GM23338 (cell line): ENCODE results near the gene EYA2. TPM values are rescaled to one million over a fixed set of nuclear protein-coding genes. Genes with fewer than 3 reads are reported as not detected.
A peak's percentile ranks its signal among the peaks of the same experiment; 100 is the strongest.

ENCODE experiments used
- ATAC-seq: fragments of 200-7000 bp; cut with Tn5 transposase; 3 replicates; pipeline ENCODE4 v1.9.1; 2020
- DNase-seq: peaks from one replicate; pipeline ENCODE4 v3.0.0-alpha.2; 2015; ENCODE audit warnings: low spot score
- H2AFZ ChIP-seq: fragments of 200-600 bp; sonication (generic); 2 replicates; pipeline ENCODE4 v1.8.0; 2016; ENCODE audit warnings: antibody characterized with exemption, mild to moderate bottlenecking, moderate library complexity
- H3F3A ChIP-seq: fragments of 200-600 bp; sonication (generic); replicated peaks from 2 replicates; pipeline ENCODE4 v1.8.0; 2017; ENCODE audit warnings: antibody characterized with exemption, mixed run types, low read depth
- H3K27ac ChIP-seq: fragments of 200-600 bp; sonication (generic); 2 replicates; pipeline ENCODE4 v1.6.1; 2016; ENCODE audit warnings: low read depth
- H3K27me3 ChIP-seq: fragments of 200-600 bp; sonication (generic); 2 replicates; pipeline ENCODE4 v1.8.0; 2016; ENCODE audit warnings: mild to moderate bottlenecking, mixed run types, moderate library complexity; ENCODE audit not compliant: insufficient read depth
- H3K36me3 ChIP-seq: fragments of 200-600 bp; sonication (generic); 2 replicates; pipeline ENCODE4 v1.8.0; 2016; ENCODE audit warnings: mild to moderate bottlenecking; ENCODE audit not compliant: insufficient read depth
- H3K4me1 ChIP-seq: fragments of 200-600 bp; sonication (generic); 2 replicates; pipeline ENCODE4 v1.8.0; 2016; ENCODE audit warnings: mild to moderate bottlenecking, moderate library complexity; ENCODE audit not compliant: insufficient read depth
- H3K4me2 ChIP-seq: fragments of 200-600 bp; sonication (generic); 2 replicates; pipeline ENCODE4 v1.7.1; 2017; ENCODE audit warnings: mixed run types
- H3K4me3 ChIP-seq: fragments of 200-600 bp; sonication (generic); 2 replicates; pipeline ENCODE4 v1.6.1; 2016; ENCODE audit warnings: mixed run types
- H3K79me2 ChIP-seq: fragments of 200-600 bp; sonication (generic); replicated peaks from 2 replicates; pipeline ENCODE4 v1.8.0; 2017; ENCODE audit warnings: mild to moderate bottlenecking; ENCODE audit not compliant: insufficient read depth
- H3K9me2 ChIP-seq: fragments of 200-600 bp; sonication (generic); 2 replicates; pipeline ENCODE4 v1.8.0; 2017; ENCODE audit not compliant: insufficient read depth
- H4K20me1 ChIP-seq: fragments of 200-600 bp; sonication (generic); replicated peaks from 2 replicates; pipeline ENCODE4 v1.8.0; 2017; ENCODE audit warnings: mild to moderate bottlenecking; ENCODE audit not compliant: insufficient read depth
- H3K27ac Mint-ChIP-seq: 2 replicates; pipeline ENCODE4 v1.8.0; 2020; ENCODE audit warnings: inconsistent platforms, mild to moderate bottlenecking, moderate library complexity, mixed read lengths
- H3K27me3 Mint-ChIP-seq: 3 replicates; pipeline ENCODE4 v1.8.0; 2022; ENCODE audit warnings: low read depth, mild to moderate bottlenecking, moderate library complexity, mixed read lengths, inconsistent platforms; ENCODE audit not compliant: insufficient read depth, poor library complexity
- H3K36me3 Mint-ChIP-seq: 3 replicates; pipeline ENCODE4 v1.8.0; 2021; ENCODE audit warnings: low read depth, mild to moderate bottlenecking, inconsistent platforms, moderate library complexity, mixed read lengths
- H3K4me1 Mint-ChIP-seq: 3 replicates; pipeline ENCODE4 v1.8.0; 2020; ENCODE audit warnings: mild to moderate bottlenecking, inconsistent platforms, mixed read lengths
- H3K4me3 Mint-ChIP-seq: 3 replicates; pipeline ENCODE4 v1.8.0; 2021; ENCODE audit warnings: moderate library complexity, mild to moderate bottlenecking, inconsistent platforms, mixed read lengths
- H3K9me3 Mint-ChIP-seq: 3 replicates; pipeline ENCODE4 v1.8.0; 2020; ENCODE audit warnings: moderate library complexity, mild to moderate bottlenecking, inconsistent platforms, mixed read lengths
- CREB1 ChIP-seq: fragments of 250-450 bp; sonication (Bioruptor Pico); IDR thresholded peaks from 2 replicates; pipeline ENCODE4 v1.5.0; 2020; ENCODE audit warnings: low read depth, mild to moderate bottlenecking, moderate library complexity
- EZH2phosphoT487 ChIP-seq: fragments of 200-600 bp; sonication (generic); IDR thresholded peaks from one replicate; pipeline ENCODE4 v1.8.1; 2018; ENCODE audit warnings: antibody characterized with exemption; ENCODE audit not compliant: unreplicated experiment
- JUNB ChIP-seq: IDR thresholded peaks from one replicate; pipeline ENCODE4 v1.6.1; 2016; ENCODE audit warnings: antibody characterized with exemption; ENCODE audit not compliant: unreplicated experiment
- NANOG ChIP-seq: IDR thresholded peaks from 2 replicates; pipeline ENCODE4 v1.6.1; 2016; ENCODE audit warnings: antibody characterized with exemption, borderline replicate concordance
- POLR2AphosphoS5 ChIP-seq: IDR thresholded peaks from 2 replicates; pipeline ENCODE4 v1.6.1; 2016; ENCODE audit warnings: antibody characterized with exemption, low read depth
- STAT1 ChIP-seq: IDR thresholded peaks from one replicate; pipeline ENCODE4 v1.6.1; 2016; ENCODE audit warnings: antibody characterized with exemption; ENCODE audit not compliant: unreplicated experiment
- ZNF114 ChIP-seq: fragments of 250-450 bp; sonication (Bioruptor Pico); IDR thresholded peaks from 2 replicates; pipeline ENCODE4 v1.5.0; 2020; ENCODE audit warnings: mild to moderate bottlenecking, moderate library complexity
- ZNF331 ChIP-seq: fragments of 250-450 bp; sonication (Bioruptor Pico); IDR thresholded peaks from 2 replicates; pipeline ENCODE4 v1.5.0; 2020; ENCODE audit warnings: low read depth, mild to moderate bottlenecking, moderate library complexity
- polyA plus RNA-seq: library from polyadenylated mRNA; unstranded; fragments of >200 nt; fragmentation: Nextera tagmentation; extraction: Ambion mirVana; gene quantifications from 2 replicates; pipeline ENCODE4 v1.2.1, GENCODE V29; 2016
- total RNA-seq: library from RNA; depleted of rRNA; stranded (reverse); fragments of >200 nt; shearing (Covaris generic); gene quantifications from 2 replicates; pipeline ENCODE4 v1.2.3, GENCODE V29; 2014
- TF ChIP-seq, protein P1 (sequence below): IDR thresholded peaks from 2 replicates; pipeline ENCODE4 v1.6.1; 2016; ENCODE audit warnings: antibody characterized with exemption
- TF ChIP-seq, protein P2 (sequence below): fragments of 250-450 bp; sonication (Bioruptor Pico); IDR thresholded peaks from 2 replicates; pipeline ENCODE4 v1.5.0; 2020; ENCODE audit warnings: mild to moderate bottlenecking, moderate library complexity
- TF ChIP-seq, protein P3 (sequence below), 2 experiments: fragments of 200-600 bp in 1 of 2; sonication (generic) in 1 of 2; conservative IDR thresholded peaks; 2 replicates each; pipeline versions ENCODE4 v1.5.1 to v1.6.1; 2016 to 2017; ENCODE audit warnings: antibody characterized with exemption in 2 of 2, low read depth in 2 of 2, mild to moderate bottlenecking in 2 of 2, moderate library complexity in 1 of 2

EYA2 gene
- total and polyA plus RNA-seq, 2 experiments from 2014 or later, result 0.50 to 0.56 TPM

DNA sequence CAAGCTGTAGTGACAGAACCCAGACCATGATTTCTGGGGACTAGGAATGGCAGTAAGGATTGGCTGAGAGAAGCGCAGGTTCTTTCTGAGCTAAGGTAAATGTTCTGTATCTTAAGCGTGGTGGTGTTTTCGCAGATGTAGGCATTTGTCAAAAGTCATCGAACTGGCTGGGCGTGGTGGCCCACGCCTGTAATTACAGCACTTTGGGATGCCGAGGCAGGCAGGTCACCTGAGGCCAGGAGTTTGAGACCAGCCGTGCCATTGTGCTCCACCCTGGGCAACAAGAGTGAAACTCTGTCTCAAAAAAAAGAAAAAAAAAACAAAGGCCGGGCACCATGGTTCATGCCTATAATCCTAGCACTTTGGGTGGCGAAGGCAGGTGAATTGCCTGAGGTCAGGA, 40.7 kb upstream of the EYA2 start (continued):
- TF ChIP-seq, protein P1, sequence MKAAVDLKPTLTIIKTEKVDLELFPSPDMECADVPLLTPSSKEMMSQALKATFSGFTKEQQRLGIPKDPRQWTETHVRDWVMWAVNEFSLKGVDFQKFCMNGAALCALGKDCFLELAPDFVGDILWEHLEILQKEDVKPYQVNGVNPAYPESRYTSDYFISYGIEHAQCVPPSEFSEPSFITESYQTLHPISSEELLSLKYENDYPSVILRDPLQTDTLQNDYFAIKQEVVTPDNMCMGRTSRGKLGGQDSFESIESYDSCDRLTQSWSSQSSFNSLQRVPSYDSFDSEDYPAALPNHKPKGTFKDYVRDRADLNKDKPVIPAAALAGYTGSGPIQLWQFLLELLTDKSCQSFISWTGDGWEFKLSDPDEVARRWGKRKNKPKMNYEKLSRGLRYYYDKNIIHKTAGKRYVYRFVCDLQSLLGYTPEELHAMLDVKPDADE, result no peak
- TF ChIP-seq STAT1 (no peak), ZNF114 (no peak)

DNA sequence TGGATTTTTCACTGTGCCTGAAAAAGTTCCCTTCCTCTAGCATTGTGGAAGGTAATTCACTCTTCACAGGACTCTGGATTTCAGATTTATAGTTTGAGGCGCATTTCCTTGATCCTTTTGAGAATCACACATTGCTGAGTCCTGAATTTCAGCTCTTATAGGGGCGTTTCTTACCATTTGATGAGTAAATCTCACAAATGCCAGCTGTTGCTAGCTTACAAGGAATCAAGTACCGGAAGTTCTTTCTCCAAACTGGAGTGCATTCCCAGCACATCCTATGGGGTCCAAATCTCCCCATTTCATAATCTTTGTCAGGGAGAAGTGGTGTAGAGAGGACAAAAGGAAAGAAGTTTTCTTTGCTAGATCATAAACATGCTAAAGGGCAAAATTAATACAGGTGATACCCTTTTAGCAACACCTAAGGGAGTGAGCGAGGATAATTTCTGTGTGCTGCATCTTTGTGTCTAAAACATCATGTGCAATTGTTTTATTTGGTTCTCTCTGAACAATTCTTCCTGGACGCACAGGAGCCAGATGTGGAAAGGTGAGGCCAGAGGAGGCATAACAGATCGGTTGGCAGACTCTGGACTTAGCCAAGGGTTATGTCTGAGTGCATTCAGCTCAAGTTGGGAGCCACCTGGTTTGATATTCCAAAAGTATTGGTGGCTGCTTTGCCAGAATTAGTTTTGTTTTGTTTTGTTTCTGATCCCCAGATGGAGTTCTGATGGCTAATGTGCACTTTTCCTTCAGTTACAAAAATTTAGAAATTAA, 37.4 kb upstream of the EYA2 start:
- no peaks in the 10 kb centered on the region for H3K4me1 Mint-ChIP-seq
- no peaks in the 10 kb centered on the region for H3K9me2 ChIP-seq
- no peak overlapping the region for H3K4me3 ChIP-seq
- H3K9me3 Mint-ChIP-seq, result peaks cover 2% of the 10 kb centered on the region; the same call in 2 of the 3 replicates
- no peaks in the 10 kb centered on the region for H3K79me2 ChIP-seq
- H3K36me3 ChIP-seq, result no peaks in the 10 kb centered on the region
- no peak overlapping the region for H3K27ac ChIP-seq
- no peaks in the 10 kb centered on the region for H3K4me1 ChIP-seq
- no peak overlapping the region for H3K4me2 ChIP-seq
- no peaks in the 10 kb centered on the region for H3K27me3 ChIP-seq
- H4K20me1 ChIP-seq, result no peaks in the 10 kb centered on the region
- ATAC-seq (no peak), DNase-seq (no peak)
- no peak overlapping the region for H3K4me3 Mint-ChIP-seq
- H3K36me3 Mint-ChIP-seq, result no peaks in the 10 kb centered on the region
- H3K27me3 Mint-ChIP-seq, result peaks cover 2% of the 10 kb centered on the region
- H2AFZ ChIP-seq, result peak overlapping the region; percentile 82
- H3F3A ChIP-seq, result no peaks in the 10 kb centered on the region
- H3K27ac Mint-ChIP-seq, result no peak overlapping the region
- TF ChIP-seq POLR2AphosphoS5, result no peak
- TF ChIP-seq, protein P1, result no peak
- TF ChIP-seq JUNB, result no peak
- TF ChIP-seq NANOG, result no peak
- no peak for TF ChIP-seq EZH2phosphoT487
- no peak for TF ChIP-seq STAT1
- no peak for TF ChIP-seq CREB1 (CRISPR knock-in tag)
- TF ChIP-seq, protein P2, sequence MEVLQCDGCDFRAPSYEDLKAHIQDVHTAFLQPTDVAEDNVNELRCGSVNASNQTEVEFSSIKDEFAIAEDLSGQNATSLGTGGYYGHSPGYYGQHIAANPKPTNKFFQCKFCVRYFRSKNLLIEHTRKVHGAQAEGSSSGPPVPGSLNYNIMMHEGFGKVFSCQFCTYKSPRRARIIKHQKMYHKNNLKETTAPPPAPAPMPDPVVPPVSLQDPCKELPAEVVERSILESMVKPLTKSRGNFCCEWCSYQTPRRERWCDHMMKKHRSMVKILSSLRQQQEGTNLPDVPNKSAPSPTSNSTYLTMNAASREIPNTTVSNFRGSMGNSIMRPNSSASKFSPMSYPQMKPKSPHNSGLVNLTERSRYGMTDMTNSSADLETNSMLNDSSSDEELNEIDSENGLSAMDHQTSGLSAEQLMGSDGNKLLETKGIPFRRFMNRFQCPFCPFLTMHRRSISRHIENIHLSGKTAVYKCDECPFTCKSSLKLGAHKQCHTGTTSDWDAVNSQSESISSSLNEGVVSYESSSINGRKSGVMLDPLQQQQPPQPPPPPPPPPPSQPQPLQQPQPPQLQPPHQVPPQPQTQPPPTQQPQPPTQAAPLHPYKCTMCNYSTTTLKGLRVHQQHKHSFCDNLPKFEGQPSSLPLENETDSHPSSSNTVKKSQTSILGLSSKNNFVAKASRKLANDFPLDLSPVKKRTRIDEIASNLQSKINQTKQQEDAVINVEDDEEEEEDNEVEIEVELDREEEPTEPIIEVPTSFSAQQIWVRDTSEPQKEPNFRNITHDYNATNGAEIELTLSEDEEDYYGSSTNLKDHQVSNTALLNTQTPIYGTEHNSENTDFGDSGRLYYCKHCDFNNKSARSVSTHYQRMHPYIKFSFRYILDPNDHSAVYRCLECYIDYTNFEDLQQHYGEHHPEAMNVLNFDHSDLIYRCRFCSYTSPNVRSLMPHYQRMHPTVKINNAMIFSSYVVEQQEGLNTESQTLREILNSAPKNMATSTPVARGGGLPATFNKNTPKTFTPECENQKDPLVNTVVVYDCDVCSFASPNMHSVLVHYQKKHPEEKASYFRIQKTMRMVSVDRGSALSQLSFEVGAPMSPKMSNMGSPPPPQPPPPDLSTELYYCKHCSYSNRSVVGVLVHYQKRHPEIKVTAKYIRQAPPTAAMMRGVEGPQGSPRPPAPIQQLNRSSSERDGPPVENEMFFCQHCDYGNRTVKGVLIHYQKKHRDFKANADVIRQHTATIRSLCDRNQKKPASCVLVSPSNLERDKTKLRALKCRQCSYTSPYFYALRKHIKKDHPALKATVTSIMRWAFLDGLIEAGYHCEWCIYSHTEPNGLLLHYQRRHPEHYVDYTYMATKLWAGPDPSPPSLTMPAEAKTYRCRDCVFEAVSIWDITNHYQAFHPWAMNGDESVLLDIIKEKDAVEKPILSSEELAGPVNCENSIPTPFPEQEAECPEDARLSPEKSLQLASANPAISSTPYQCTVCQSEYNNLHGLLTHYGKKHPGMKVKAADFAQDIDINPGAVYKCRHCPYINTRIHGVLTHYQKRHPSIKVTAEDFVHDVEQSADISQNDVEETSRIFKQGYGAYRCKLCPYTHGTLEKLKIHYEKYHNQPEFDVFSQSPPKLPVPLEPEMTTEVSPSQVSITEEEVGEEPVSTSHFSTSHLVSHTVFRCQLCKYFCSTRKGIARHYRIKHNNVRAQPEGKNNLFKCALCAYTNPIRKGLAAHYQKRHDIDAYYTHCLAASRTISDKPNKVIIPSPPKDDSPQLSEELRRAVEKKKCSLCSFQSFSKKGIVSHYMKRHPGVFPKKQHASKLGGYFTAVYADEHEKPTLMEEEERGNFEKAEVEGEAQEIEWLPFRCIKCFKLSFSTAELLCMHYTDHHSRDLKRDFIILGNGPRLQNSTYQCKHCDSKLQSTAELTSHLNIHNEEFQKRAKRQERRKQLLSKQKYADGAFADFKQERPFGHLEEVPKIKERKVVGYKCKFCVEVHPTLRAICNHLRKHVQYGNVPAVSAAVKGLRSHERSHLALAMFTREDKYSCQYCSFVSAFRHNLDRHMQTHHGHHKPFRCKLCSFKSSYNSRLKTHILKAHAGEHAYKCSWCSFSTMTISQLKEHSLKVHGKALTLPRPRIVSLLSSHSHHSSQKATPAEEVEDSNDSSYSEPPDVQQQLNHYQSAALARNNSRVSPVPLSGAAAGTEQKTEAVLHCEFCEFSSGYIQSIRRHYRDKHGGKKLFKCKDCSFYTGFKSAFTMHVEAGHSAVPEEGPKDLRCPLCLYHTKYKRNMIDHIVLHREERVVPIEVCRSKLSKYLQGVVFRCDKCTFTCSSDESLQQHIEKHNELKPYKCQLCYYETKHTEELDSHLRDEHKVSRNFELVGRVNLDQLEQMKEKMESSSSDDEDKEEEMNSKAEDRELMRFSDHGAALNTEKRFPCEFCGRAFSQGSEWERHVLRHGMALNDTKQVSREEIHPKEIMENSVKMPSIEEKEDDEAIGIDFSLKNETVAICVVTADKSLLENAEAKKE, result no peak
- no peak for TF ChIP-seq ZNF331 (CRISPR knock-in tag)
- TF ChIP-seq, protein P3, sequence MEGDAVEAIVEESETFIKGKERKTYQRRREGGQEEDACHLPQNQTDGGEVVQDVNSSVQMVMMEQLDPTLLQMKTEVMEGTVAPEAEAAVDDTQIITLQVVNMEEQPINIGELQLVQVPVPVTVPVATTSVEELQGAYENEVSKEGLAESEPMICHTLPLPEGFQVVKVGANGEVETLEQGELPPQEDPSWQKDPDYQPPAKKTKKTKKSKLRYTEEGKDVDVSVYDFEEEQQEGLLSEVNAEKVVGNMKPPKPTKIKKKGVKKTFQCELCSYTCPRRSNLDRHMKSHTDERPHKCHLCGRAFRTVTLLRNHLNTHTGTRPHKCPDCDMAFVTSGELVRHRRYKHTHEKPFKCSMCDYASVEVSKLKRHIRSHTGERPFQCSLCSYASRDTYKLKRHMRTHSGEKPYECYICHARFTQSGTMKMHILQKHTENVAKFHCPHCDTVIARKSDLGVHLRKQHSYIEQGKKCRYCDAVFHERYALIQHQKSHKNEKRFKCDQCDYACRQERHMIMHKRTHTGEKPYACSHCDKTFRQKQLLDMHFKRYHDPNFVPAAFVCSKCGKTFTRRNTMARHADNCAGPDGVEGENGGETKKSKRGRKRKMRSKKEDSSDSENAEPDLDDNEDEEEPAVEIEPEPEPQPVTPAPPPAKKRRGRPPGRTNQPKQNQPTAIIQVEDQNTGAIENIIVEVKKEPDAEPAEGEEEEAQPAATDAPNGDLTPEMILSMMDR (conservative IDR thresholded peaks at IDR 0.05; ENCODE audit: low read depth in 2 of 2), result no peak
